Ovary (tissue), 3 donors: ENCODE measurements around the gene CUEDC2.
"Not testable (repeated sequence)": the region's sequence is repeated elsewhere in the genome, so short reads cannot be mapped to it uniquely, and the experiment has no call there.

Experiments used
- EP300 ChIP-seq: sonication (generic); formaldehyde crosslinking; IDR thresholded peaks from one replicate; pipeline ENCODE4 v1.6.1; 2017; ENCODE audit warnings: antibody characterized with exemption
- POLR2A ChIP-seq: fragments of 450-650 bp; IDR thresholded peaks from one replicate; pipeline ENCODE4 v1.6.1; 2017; ENCODE audit warnings: antibody characterized with exemption, mild to moderate bottlenecking, moderate library complexity
- TF ChIP-seq, protein P1 (sequence below), 3 donors: fragments of 450-650 bp in 2 of 3; fragments of 200-600 bp in 1 of 3; IDR thresholded peaks; one replicate each; pipeline versions ENCODE4 v1.5.1 to v1.8.0; 2016 to 2022; ENCODE audit warnings: antibody characterized with exemption in 3 of 3, mild to moderate bottlenecking in 1 of 3
- donor health status: DM: no; HTN: no; CAD: no.

DNA sequence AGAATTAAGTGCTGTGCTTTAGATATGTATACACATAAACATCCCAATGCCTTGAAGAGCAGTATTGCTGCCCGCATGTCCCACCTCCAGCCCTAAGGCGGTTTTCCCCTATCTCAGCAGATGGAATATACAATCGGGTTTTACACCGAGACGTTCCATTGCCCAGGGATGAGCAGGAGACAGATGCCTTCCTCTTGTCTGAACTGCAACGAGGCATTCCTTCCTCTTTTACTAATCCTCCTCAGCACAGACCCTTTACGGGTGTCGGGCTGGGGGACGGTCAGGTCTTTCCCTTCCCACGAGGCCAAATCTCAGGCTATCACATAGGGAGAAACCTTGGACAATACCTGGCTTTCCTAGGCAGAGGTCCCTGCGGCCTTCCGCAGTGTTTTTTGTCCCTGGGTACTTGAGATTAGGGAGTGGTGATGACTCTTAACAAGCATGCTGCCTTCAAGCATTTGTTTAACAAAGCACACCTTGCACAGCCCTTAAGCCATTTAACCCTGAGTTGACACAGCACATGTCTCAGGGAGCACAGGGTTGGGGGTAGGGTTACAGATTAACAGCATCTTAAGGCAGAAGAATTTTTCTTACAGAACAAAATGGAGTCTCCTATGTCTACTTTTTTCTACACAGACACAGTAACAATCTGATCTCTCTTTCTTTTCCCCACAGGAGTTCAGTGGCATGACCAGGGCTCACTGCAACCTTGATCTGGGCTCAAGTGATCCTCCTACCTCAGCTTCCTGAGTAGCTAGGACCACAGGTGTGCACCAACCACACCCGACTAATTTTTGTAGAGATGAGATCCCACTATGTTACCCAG lies 22.5 kb upstream of the CUEDC2 start:
- TF ChIP-seq, protein P1, sequence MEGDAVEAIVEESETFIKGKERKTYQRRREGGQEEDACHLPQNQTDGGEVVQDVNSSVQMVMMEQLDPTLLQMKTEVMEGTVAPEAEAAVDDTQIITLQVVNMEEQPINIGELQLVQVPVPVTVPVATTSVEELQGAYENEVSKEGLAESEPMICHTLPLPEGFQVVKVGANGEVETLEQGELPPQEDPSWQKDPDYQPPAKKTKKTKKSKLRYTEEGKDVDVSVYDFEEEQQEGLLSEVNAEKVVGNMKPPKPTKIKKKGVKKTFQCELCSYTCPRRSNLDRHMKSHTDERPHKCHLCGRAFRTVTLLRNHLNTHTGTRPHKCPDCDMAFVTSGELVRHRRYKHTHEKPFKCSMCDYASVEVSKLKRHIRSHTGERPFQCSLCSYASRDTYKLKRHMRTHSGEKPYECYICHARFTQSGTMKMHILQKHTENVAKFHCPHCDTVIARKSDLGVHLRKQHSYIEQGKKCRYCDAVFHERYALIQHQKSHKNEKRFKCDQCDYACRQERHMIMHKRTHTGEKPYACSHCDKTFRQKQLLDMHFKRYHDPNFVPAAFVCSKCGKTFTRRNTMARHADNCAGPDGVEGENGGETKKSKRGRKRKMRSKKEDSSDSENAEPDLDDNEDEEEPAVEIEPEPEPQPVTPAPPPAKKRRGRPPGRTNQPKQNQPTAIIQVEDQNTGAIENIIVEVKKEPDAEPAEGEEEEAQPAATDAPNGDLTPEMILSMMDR (IDR thresholded peaks at IDR 0.05): not testable (repeated sequence)
- not testable (repeated sequence) for TF ChIP-seq EP300, POLR2A
